HG02610 (cell line): Measurements from ENCODE around the gene SUPT4H1.
"Not testable (repeated sequence)": the region's sequence is repeated elsewhere in the genome, so short reads cannot be mapped to it uniquely, and the experiment has no call there.

Source experiments
- ATAC-seq: cut with Tn5 transposase; IDR thresholded peaks from one replicate; pipeline ENCODE4 v1.9.1; 2021; ENCODE audit warnings: mild to moderate bottlenecking, moderate library complexity; ENCODE audit not compliant: unreplicated experiment

Gene SUPT4H1

DNA sequence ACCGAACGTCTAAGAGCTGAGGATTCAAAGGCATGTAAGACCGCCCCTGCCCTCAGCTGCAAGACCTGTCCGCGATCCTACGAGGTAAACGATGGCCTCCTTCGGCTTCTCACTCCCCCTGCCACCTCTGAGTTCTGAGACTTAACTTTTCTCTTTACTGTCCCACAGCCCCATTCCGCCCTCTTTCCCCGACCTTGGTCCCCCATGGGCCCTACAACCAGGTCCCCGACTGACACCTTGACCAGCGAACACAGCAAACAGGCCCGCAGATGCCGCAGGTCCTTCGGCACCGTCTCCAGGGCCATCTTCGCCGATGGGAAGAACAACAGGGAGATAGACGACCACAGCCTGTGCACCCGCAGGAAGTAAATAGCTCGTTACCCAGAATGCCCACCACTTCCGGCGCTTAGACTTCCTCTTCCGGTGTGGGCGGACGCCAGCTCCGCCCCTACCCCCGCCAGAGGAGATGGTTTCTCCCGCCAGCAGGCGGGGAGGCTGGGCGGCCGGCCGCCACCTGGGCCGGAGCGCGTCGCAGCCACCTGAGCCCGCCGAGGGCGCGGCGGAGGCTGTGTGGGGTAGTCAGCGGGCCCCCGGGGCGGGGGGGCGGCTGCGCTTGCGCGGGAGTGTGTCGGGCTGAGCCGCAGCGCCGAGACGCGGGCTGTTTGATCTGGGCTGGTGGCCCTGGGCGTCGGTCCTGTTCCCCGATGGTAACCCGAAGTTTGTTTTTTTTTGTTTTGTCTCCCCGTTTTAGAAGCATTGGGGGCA lies at the start of gene SUPT4H1:
SUPT4H1 (minus strand) TSS at position 371 of the 765 bp plus-strand sequence; CDS start at position 305, 66 bp downstream.
- peak; percentile 90 for ATAC-seq

DNA sequence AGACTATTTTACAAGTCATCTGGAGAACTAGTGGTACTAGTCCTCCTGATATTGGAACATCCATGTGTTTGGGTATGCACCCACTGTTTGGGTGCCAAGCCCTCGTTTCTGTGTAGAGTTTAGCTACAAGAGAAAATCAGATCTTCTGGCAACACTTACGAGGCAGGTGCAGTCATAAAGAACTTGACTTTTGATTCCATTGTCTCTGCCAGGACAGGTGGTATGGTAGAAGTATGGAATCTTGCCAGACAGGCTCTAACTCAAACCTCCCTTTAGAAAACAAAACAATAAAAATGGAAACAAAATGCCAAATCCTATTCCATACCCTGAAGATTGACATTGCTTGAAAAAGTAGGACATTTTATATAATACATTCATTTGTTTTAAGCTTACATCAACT lies 49.3 kb upstream of the SUPT4H1 start:
- no peak for ATAC-seq

DNA sequence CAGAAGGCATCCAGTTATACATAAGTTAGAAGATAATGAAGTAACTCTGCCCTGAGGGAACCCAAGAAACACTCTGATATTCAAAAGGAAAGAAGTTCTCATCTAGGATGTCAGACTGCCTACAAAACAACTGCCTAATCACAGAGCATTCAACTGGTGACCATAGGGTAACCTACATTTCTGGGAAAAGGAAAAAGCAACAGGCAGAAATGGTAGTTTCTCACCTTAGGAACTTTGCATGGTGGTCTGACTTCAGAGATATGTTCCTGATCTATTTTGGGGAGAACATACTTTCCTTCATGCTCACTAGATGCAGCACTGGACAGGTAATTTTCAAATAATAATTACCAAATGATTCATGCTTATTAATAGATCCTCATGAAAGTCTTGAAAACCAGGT lies 48.8 kb upstream of the SUPT4H1 start:
- no peak for ATAC-seq

DNA sequence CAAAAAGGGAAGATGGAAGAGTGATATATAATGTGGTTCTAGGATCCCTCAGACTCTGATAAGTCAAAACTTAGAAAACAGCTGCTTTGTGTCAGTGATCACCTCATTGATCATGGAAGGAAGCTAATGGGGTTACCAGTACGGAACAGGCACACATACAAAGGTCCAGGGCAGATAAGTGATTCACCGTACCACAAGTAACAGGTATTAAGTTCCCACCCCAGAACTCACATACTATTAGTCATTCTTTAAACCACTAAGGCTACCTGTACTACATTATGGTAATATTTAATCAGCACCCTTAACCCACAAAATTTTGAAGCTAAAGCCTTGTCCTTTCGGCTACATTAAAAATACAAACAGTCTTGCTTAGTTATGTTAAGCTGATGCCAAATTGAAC lies 48.0 kb upstream of the SUPT4H1 start:
- ATAC-seq, result no peak

DNA sequence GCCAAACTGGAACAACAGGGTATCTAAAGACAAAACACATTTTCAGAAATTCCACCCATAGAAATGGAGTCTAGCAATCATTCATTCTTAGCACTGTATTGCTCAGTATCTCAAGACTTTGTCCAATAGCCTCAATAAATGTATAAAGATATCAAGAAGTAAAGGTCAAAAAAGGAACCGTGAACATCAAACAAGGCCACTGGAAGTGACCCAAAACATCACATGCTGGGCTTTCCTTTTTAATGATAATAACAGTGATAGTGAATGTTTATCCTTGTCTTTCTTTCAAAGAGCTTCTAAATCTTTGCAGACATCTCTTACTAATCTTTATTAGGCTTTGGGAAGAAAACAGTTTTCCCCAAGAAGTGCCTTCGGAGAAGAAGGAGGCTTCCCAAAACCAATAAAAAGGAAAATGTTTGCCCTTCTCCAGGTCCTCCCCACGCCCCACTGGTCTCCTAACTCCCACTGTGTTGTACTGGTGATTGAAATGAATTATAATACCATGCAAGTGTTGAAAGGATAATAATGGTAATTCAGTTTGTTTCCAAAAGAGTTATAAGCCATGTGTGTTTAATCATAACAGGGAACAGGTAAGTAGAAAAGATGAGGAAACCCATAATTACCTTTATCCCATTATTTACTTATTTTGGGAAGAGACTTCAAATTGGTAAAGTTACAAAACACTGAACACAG lies 46.7 kb upstream of the SUPT4H1 start:
- ATAC-seq, result no peak

DNA sequence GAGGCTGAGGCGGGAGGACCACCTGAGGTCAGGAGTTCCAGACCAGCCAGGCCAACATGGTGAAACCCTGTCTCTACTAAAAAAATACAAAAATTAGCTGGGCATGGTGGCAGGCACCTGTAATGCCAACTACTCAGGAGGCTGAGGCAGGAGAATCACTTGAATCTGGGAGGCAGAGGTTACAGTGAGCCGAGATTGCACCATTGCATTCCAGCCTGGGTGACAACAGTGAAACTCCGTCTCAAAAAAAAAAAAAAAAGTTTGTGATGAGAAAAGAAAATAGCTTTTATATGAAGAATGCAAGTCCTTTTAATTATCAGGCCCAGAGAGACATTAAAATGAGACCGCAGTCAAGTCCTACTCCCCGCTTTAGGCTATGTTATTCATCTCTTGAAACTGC lies 45.4 kb upstream of the SUPT4H1 start:
- not testable (repeated sequence) for ATAC-seq

DNA sequence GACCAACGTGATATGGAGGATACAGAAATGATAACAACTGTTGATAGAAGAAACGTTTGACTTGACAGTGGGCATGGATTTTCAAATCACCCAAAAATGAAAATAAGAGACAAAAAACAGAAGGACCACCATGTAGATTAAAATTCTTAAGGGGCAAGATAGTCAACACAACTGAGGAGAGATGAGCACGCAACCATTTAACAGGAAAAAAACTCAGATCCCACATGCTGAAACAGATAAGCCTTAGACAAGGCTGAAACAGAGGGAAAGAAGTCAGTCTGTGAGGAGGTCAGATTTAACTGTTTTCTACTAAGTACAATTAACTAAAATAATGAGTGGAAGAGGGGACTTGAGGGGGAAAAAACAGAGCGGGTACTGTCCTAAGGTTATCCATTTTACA lies 44.2 kb upstream of the SUPT4H1 start:
- no peak for ATAC-seq

DNA sequence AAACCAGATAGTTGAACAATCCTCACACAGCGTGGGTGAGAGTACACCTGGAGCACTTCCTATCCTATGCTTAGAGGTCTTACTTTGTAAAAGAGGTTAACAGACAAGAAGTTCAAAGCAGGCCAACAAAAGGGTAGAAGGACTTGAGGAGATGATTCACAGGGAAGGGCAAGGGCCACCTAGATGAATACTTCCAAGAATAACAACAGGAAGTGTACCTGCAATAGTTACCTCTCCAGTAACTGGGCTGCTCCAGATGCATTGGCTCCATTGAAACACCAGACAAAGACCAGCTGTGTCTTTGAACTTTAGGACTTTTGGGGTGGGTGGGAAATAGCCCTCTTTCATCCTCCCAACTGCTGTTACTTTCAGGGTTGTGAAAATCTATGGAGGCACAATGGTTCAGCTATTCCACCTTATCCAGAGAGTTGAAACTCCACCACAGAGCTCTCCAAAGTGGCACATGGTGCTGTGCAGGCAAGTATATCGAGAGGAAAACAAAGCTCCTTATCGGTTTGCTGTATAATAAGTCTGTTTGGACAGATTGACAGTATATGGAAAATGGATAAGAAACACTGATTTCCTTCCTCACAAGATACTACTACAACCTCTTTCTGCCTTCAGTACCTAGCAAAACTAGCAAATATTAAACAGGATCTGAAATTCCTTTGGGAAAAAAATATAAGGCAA lies 42.7 kb upstream of the SUPT4H1 start:
- ATAC-seq, result no peak

DNA sequence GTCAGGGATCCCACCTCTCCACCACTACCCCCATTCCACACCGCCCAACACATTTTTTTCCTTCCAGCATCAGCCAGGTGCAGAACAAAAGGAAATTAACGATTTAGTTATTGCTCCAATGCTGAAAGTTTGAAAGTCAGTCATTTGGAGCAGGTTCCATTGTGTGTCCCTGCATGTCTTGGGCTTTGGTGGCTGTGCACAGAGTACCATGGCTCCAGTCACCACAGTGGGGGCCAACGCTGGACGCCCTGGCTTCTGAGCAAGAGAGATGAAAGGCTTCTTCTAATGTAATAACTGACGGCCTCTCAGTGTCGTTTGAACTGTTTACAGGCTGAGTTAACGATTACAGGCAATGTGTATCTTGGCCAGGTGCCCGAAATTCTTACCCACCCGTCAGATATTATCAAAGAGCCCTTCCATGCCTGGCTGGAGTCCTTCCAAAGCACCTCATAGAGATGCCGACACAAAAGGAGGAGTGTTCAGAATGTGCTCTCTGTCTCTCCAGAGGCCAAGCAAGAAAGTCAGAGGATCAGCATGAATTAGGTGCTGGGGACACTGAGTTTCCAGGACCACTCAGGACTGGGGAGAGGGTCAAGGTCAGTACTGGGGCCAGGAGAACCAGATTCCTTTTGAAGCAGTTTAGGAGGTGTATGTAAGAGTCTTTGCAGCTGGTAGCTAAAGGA lies 39.4 kb upstream of the SUPT4H1 start:
- ATAC-seq, result no peak

DNA sequence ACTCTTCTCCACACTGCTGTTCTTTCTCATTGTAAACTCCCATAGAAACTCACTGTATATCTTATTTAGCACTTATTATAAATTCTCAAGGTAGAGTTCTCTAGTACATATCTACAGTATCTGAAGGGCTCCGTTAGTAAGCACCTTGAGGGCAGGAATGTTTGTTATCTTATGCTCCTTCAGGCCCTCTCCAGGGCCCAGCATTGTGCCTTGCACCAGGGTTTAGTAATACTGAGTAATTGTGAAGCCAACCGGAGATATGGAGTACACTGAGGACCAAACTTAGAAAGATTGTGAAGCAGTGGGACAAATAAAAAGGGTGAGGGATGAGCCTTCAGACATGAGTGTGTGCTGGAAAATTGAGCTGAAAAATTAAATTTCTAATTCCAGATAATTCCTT lies 38.9 kb upstream of the SUPT4H1 start:
- ATAC-seq, result no peak

DNA sequence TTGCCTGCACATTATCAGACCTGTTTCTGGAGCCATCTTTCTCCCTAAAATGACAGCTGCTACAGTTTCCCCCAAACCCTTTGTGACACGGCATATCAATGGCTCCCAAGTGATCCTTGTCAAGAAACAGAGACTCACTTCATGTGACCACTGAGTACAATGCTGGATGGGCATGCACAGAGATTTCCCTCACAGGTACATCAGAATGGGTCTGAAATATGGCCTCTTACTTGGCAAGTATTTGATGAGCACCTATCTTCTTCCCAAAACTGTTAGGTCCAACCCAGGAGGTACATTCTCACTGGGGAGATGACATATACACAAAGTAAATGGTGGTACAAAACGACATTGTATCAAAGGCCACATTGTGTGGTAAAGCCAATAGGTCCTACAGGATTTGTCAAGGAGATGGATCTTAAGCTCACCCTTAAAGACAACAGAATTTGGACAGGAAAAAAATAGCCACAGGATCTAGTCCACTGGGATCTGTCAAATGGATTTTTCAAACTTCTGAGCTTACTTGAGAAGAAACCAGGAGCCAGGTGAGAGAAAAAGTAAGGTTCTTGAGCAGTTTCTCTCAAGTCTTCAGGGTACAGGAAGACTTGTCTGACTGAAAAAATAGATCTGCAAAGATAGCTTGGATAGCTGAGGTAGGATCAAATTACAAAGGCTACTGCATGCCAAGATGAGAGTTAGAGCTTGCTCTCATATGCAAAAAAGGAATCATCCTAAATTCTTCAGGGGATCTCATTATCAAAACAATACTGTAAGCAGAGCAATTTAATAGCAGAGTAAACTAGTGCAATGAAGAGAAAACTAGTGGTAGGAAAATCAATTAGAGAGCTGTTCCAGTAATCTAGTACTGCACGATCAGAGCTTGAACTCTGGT lies 36.5 kb upstream of the SUPT4H1 start:
- ATAC-seq, result no peak

DNA sequence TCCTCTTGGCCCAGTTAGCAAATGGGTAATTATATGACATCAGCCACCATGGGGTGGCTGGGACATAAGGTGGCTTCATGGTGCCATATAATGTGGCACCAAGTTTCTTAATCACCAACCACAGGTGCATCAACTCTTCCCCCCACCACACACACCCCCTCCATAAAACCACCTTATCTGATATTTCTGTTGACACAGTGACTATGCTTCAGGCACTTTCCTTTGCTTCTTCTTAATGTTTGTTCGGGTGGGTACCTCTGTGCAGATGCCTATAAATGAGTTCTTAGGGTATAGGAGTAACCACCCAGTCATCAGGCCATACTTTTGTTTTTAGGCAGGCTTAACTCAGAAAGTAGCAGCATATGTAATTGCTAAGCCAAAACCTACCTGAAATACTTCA lies 35.8 kb upstream of the SUPT4H1 start:
- ATAC-seq, result no peak

DNA sequence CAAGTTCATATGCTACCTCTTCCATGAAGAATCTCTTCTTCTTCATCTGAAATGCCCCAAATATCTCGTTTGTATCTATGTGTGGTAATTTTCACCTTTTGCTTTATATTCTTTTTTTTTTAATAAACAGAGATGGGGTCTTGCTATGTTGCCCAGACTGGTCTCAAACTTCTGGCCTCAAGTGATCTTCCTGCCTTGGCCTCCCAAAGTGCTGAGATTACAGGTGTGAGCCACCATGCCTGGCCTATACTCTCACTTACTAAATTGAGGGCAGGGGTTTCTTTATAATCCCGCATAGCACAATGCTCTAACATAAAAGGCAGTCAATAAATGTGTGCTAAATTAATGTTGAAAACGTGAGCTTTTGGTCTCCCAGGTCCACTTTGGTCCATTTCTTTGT lies 34.7 kb upstream of the SUPT4H1 start:
- no peak for ATAC-seq

DNA sequence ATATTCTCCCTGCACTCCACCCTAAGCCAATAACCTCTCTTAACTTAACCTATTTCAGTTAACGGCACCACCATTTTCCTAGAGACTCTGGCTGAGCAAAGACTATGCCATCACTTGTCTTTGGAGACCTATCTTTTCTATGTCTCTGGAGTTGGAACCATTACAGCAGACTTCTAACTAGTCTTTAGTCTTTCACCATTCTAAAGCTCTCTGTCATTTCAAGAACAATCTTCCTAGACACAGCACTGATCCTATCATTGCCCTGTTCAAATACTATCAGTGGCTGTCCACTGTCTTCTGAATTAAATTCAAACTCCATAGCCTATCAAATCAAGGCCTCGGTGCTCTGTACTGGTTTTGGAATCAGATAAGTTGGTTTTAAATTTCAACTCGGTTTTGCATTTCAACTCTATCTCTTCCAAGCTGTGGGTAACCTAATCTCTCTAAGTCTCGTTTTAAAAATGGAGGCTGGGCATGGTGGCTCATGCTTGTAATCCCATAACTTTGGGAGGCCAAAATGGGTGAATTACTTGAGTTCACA lies 33.4 kb upstream of the SUPT4H1 start:
- ATAC-seq, result no peak

DNA sequence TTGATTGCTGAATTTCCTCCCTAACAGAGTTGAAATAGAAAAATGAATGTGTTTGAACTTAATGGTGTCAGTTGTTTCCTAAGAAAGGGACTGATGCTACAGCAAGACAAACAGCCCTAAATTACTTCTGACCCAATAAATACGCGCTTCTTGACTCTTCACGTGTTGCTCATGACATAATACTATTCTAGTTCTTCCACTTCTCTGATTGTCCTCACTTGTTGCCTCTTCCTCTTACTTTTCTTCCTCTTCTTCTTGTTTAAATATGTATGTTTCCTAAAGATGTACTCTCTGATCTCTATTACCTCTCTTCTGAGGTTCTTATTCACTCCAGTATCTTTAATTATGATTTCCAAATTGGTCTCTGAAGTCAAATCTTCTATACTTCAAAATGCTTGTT lies 32.9 kb upstream of the SUPT4H1 start:
- ATAC-seq, result no peak

DNA sequence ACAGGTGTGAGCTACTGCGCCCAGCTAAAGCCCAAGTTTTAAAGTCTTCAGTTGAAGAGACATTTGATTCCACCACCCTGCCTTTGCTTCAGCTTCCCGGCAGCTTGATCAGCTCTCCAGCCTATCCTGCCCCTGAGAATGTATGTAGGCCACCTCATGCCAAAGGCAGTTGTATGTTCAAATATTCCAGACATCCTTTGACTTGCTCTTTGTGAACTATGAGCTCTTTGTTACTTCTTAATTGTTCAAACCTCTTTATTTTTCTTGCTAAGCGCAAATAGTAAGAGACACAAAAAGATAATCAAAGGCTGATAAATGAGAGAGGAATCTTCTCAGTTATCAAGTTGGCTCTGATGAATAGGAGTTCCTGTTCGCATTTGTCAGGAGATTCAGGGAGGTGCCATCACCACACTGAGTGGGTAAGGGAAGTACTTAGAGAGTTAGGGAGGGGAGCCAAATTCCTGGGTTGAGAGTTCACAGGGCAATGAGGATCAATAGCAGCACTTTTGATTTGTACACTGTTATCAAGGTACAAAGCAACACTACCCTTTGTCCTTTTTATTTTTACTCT lies 32.0 kb upstream of the SUPT4H1 start:
- no peak for ATAC-seq

DNA sequence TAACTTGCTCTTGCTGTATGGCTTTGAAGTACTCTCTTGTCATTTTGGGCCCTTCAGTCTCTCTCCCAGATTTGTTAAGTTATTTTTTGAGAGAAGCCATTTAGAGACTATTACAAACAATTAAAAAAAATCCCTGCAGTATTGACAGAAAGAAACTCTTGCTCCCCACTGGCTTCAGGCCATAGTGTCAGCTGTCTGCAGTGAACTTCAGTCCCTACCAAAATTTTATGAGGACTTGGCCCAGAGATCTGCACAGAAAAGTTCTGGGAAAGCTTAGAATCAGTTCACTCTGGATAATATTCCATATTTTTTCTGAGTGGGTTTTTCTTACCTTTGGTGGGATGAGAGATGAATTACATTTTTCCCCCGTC lies 30.9 kb upstream of the SUPT4H1 start:
- no peak for ATAC-seq

DNA sequence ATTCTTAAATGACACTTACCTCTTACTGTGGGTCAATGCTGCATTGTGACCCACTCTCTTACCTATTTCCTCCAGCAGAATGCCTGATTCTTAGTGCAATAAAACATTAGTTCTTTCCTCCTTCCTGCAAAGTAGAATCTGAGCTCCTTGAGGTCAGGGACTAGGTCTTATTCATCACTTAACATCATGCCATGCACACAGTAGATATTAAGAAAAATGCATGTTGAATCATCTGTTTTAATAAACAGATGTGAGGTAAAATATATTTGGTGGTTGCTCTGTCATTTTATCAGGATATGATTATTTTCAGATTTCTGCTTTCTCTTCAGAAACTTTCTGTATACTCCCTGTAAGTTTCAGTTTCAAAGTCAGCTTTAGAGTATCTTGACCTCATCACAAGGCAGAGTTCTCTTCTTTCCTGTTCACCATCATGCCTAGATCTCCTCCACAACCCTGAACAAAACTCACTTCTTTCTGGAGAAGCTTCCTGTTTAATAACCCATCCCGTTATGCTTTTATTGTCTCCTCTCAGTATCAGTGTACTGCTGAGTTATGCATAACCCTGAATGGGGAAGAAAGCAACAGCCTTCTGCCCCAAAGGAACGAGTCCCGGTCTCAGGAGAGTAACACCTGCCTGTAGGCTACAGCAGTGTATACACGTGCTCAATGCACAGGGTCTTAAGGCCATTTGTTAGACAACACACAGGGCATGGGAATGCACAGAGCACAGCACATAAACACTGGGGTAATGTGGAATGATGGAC lies 30.3 kb upstream of the SUPT4H1 start:
- peak; percentile 60 for ATAC-seq
